Measurements from ENCODE around the gene STRN4. TPM values are rescaled to one million over a fixed set of nuclear protein-coding genes. Genes with fewer than 3 reads are reported as not detected.

Gene STRN4
- total RNA-seq, 1 experiment from 2014 or later, result 134 TPM

DNA sequence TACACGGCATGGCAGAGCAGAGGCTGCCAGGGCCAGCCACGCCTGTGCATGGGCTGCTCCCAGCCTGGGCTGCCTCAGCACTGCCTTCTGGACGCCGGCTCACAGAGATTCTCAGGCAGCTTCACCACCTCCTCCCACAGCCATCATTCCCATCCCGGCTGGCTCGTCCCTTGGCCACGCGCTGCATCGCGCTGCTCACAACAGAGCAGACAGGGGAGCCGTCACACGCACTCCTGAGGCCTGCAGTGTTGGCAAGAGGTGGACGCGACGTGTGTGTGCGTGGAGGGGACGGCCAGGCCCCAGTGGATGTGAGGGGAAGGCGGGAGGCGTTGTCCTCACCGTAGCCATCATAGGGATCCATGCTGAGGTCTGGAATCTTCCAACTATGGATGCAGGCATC, 21.8 kb downstream of the STRN4 start:
- Histone ChIP-seq H3K9me3 (ENCODE audit: low read depth, low read length, poor library complexity, severe bottlenecking) (no peaks in the 10 kb centered on the region), H3K27ac (ENCODE audit: low read depth, low read length, poor library complexity, severe bottlenecking) (no peak overlapping the region), H3K4me3 (ENCODE audit: low read depth, low read length, poor library complexity, severe bottlenecking) (no peak overlapping the region), H3K27me3 (replicated peaks; ENCODE audit: insufficient read depth, low read depth, low read length, poor library complexity) (no peaks in the 10 kb centered on the region), H3K36me3 (ENCODE audit: insufficient read depth, low read length, poor library complexity, severe bottlenecking) (peaks cover 87% of the 10 kb centered on the region), H3K4me1 (ENCODE audit: insufficient read depth, low read length, poor library complexity, severe bottlenecking) (no peaks in the 10 kb centered on the region)
- TF ChIP-seq EZH2 (IDR thresholded peaks at IDR 0.05; ENCODE audit: borderline replicate concordance, low read depth, low read length, poor library complexity, severe bottlenecking), result no peak
- TF ChIP-seq, protein P1, sequence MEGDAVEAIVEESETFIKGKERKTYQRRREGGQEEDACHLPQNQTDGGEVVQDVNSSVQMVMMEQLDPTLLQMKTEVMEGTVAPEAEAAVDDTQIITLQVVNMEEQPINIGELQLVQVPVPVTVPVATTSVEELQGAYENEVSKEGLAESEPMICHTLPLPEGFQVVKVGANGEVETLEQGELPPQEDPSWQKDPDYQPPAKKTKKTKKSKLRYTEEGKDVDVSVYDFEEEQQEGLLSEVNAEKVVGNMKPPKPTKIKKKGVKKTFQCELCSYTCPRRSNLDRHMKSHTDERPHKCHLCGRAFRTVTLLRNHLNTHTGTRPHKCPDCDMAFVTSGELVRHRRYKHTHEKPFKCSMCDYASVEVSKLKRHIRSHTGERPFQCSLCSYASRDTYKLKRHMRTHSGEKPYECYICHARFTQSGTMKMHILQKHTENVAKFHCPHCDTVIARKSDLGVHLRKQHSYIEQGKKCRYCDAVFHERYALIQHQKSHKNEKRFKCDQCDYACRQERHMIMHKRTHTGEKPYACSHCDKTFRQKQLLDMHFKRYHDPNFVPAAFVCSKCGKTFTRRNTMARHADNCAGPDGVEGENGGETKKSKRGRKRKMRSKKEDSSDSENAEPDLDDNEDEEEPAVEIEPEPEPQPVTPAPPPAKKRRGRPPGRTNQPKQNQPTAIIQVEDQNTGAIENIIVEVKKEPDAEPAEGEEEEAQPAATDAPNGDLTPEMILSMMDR (conservative IDR thresholded peaks at IDR 0.05; ENCODE audit: low read depth, low read length), result no peak
- no TSS peak for BruUV-seq (replicated peaks)
- intact Hi-C loops (cut with micrococcal nuclease; ENCODE audit: unreplicated experiment), result no loop called here
- POLR2A ChIA-PET (ENCODE audit: low non-redundant PET), result no interaction called here
- CTCF ChIA-PET, result no interaction called here
- no peak for DNase-seq (ENCODE audit: low spot score)

DNA sequence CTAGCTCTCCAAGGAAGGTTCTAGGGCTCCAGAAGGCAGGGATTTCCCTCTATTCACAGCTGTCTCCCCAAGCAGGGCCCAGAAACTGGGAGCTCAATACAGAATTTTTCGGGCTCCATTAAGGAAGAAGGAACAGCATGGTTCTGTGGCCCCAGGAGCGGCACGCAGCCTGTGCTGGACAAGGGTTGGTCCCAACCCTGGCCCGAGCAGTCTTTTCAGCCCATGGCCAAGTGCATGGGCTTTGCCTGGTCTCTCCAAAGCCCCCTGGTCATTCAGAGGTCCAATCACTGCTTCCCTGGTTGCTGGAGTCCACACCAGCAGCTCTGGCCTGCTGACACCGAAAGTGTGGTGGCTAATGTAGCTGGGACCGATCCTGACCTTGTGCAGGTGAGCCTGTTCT, 22.8 kb downstream of the STRN4 start:
- intact Hi-C loops (cut with micrococcal nuclease; ENCODE audit: unreplicated experiment), result no loop called here
- peaks cover 77% of the 10 kb centered on the region for H3K36me3 ChIP-seq (ENCODE audit: insufficient read depth, low read length, poor library complexity, severe bottlenecking)
- BruUV-seq (replicated peaks), result no TSS peak

DNA sequence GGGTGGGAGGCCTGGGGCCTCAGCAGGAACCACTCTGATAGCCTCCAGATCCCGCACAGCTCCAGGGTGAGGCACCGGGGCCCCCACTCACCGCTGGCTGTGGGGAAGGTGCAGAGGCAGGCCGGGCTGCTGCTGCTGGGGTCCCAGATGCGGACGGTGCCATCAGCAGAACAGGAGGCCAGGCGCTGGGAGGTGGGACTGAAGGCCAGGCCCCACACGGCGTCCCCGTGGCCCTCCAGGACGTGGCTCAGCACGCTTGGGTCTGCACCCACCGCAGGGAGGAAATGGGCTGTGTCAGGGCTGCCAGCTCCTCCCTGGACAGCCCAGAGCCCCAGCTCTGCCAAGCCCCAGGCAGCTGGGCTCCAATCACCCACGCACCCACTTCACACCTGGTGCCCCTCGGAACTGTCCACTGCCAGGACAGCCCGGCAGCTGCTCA, 23.2 kb downstream of the STRN4 start:
- no peak for DNase-seq (ENCODE audit: low spot score)
- Histone ChIP-seq H3K4me1 (ENCODE audit: insufficient read depth, low read length, poor library complexity, severe bottlenecking) (no peaks in the 10 kb centered on the region), H3K27ac (ENCODE audit: low read depth, low read length, poor library complexity, severe bottlenecking) (no peak overlapping the region), H3K9me3 (ENCODE audit: low read depth, low read length, poor library complexity, severe bottlenecking) (no peaks in the 10 kb centered on the region), H3K4me3 (ENCODE audit: low read depth, low read length, poor library complexity, severe bottlenecking) (no peak overlapping the region), H3K36me3 (ENCODE audit: insufficient read depth, low read length, poor library complexity, severe bottlenecking) (peaks cover 72% of the 10 kb centered on the region), H3K27me3 (replicated peaks; ENCODE audit: insufficient read depth, low read depth, low read length, poor library complexity) (no peaks in the 10 kb centered on the region)
- intact Hi-C loops (cut with micrococcal nuclease; ENCODE audit: unreplicated experiment), result no loop called here
- POLR2A ChIA-PET (ENCODE audit: low non-redundant PET), result interaction anchor here (0.5 kb wide), 1 partner anchor 42 kb away, joined by 10 read pairs; no protein-coding TSS in a partner anchor
- no peak for TF ChIP-seq EZH2 (IDR thresholded peaks at IDR 0.05; ENCODE audit: borderline replicate concordance, low read depth, low read length, poor library complexity, severe bottlenecking)
- CTCF ChIA-PET, result no interaction called here
- no TSS peak for BruUV-seq (replicated peaks)

More for the DNA sequence above, 22.8 kb downstream of the STRN4 start:
- H3K27me3 ChIP-seq (replicated peaks; ENCODE audit: insufficient read depth, low read depth, low read length, poor library complexity), result no peaks in the 10 kb centered on the region
- no peak overlapping the region for H3K27ac ChIP-seq (ENCODE audit: low read depth, low read length, poor library complexity, severe bottlenecking)
- ChIA-PET CTCF (no interaction called here), POLR2A (ENCODE audit: low non-redundant PET) (no interaction called here)
- no peak overlapping the region for H3K4me3 ChIP-seq (ENCODE audit: low read depth, low read length, poor library complexity, severe bottlenecking)
- no peaks in the 10 kb centered on the region for H3K4me1 ChIP-seq (ENCODE audit: insufficient read depth, low read length, poor library complexity, severe bottlenecking)
- H3K9me3 ChIP-seq (ENCODE audit: low read depth, low read length, poor library complexity, severe bottlenecking), result no peaks in the 10 kb centered on the region
- no peak for TF ChIP-seq EZH2 (IDR thresholded peaks at IDR 0.05; ENCODE audit: borderline replicate concordance, low read depth, low read length, poor library complexity, severe bottlenecking)
- TF ChIP-seq, protein P1 (conservative IDR thresholded peaks at IDR 0.05; ENCODE audit: low read depth, low read length), result no peak
- DNase-seq (ENCODE audit: low spot score), result no peak

DNA sequence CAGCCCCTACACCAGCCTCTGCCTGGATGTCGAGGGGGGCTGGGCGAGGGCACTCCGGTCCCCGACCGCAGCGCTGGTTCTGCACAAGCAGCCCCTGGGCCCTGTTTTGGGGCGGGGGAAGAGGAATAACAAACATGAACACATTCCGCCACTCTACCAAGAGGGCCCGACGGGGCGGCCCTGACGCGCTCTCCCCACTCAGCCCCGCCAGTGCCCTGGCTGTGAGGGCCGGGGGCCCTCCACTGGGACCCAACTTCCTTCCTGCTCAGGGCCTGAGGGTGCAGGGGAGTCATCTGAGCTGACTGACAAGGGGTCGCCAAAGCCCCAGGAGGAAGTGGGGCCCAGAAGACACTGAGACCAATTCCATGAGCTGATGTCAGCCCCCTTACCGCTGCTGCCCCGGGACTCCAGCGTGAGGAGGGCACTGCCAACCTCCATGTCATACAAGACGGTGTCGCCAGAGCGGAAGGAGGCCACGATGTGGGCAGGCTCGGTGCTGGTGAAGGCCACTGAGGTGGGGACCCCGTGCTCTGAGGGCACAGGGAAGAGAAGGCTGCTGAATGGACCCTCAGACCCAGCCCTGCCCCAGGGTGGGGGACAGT, 23.7 kb downstream of the STRN4 start:
- ChIA-PET CTCF (no interaction called here), POLR2A (ENCODE audit: low non-redundant PET) (interaction anchor here (0.5 kb wide), 1 partner anchor 43 kb away, joined by 10 read pairs; no protein-coding TSS in a partner anchor)
- H3K27me3 ChIP-seq (replicated peaks; ENCODE audit: insufficient read depth, low read depth, low read length, poor library complexity), result no peaks in the 10 kb centered on the region
- intact Hi-C loops (cut with micrococcal nuclease; ENCODE audit: unreplicated experiment), result no loop called here
- no peaks in the 10 kb centered on the region for H3K9me3 ChIP-seq (ENCODE audit: low read depth, low read length, poor library complexity, severe bottlenecking)
- no peak for TF ChIP-seq EZH2 (IDR thresholded peaks at IDR 0.05; ENCODE audit: borderline replicate concordance, low read depth, low read length, poor library complexity, severe bottlenecking)
- TF ChIP-seq, protein P1 (conservative IDR thresholded peaks at IDR 0.05; ENCODE audit: low read depth, low read length), result no peak
- BruUV-seq (replicated peaks), result no TSS peak
- DNase-seq (ENCODE audit: low spot score), result no peak
- H3K4me3 ChIP-seq (ENCODE audit: low read depth, low read length, poor library complexity, severe bottlenecking), result no peak overlapping the region
- H3K27ac ChIP-seq (ENCODE audit: low read depth, low read length, poor library complexity, severe bottlenecking), result no peak overlapping the region
- peaks cover 3% of the 10 kb centered on the region for H3K4me1 ChIP-seq (ENCODE audit: insufficient read depth, low read length, poor library complexity, severe bottlenecking)
- peaks cover 67% of the 10 kb centered on the region for H3K36me3 ChIP-seq (ENCODE audit: insufficient read depth, low read length, poor library complexity, severe bottlenecking)

Data from A673 (cell line).